ENCODE measurements around the gene GAREM1.

Gene GAREM1

DNA sequence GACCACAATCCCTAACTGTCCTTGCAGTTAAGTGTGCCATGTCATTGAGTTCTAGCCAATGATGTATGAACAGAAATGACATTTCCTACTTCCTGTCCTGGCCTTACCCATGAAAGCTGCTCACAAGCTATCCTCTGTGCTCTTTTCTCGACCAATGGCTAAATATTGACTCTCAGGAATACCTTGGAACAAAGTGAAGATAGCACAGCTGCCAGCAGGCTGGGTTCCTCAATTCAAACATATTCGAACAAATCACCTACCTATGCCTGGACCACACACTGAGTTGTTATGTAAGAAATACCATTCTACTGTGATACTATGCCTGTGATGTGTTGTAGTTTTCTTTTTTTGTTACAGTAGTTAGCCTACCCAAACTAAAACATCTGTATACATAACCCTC, 65.1 kb downstream of the GAREM1 start:
- no peak overlapping the region for H2AFZ ChIP-seq (ENCODE audit: low read length)
- H3F3A ChIP-seq (ENCODE audit: insufficient read depth, low read length) = no peaks in the 10 kb centered on the region
- no peak overlapping the region for H3K4me3 ChIP-seq (ENCODE audit: low read depth, low read length, poor library complexity, severe bottlenecking)
- H3K4me1 ChIP-seq (ENCODE audit: insufficient read depth, low read length, severe bottlenecking) = no peaks in the 10 kb centered on the region
- no peaks in the 10 kb centered on the region for H3K36me3 ChIP-seq (ENCODE audit: insufficient read depth, low read length)
- no peaks in the 10 kb centered on the region for H3K27me3 ChIP-seq (ENCODE audit: insufficient read depth, low read length)
- no peaks in the 10 kb centered on the region for H3K9me2 ChIP-seq (ENCODE audit: low read depth, low read length)
- TF ChIP-seq EZH2 (IDR thresholded peaks at IDR 0.05; ENCODE audit: borderline replicate concordance, low read length) = no peak
- TF ChIP-seq, protein P1, sequence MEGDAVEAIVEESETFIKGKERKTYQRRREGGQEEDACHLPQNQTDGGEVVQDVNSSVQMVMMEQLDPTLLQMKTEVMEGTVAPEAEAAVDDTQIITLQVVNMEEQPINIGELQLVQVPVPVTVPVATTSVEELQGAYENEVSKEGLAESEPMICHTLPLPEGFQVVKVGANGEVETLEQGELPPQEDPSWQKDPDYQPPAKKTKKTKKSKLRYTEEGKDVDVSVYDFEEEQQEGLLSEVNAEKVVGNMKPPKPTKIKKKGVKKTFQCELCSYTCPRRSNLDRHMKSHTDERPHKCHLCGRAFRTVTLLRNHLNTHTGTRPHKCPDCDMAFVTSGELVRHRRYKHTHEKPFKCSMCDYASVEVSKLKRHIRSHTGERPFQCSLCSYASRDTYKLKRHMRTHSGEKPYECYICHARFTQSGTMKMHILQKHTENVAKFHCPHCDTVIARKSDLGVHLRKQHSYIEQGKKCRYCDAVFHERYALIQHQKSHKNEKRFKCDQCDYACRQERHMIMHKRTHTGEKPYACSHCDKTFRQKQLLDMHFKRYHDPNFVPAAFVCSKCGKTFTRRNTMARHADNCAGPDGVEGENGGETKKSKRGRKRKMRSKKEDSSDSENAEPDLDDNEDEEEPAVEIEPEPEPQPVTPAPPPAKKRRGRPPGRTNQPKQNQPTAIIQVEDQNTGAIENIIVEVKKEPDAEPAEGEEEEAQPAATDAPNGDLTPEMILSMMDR (IDR thresholded peaks at IDR 0.05; ENCODE audit: low read length) = no peak
- no peak overlapping the region for H3K4me2 ChIP-seq (ENCODE audit: low read length)
- H4K20me1 ChIP-seq (ENCODE audit: insufficient read depth, low read length) = no peaks in the 10 kb centered on the region
- no peaks in the 10 kb centered on the region for H3K79me2 ChIP-seq (ENCODE audit: insufficient read depth, low read length)
- no peak overlapping the region for H3K9ac ChIP-seq (ENCODE audit: low read length)
- no peak overlapping the region for H3K27ac ChIP-seq (ENCODE audit: low read depth, low read length, poor library complexity, severe bottlenecking)
- no peaks in the 10 kb centered on the region for H3K9me3 ChIP-seq (ENCODE audit: low read length)

DNA sequence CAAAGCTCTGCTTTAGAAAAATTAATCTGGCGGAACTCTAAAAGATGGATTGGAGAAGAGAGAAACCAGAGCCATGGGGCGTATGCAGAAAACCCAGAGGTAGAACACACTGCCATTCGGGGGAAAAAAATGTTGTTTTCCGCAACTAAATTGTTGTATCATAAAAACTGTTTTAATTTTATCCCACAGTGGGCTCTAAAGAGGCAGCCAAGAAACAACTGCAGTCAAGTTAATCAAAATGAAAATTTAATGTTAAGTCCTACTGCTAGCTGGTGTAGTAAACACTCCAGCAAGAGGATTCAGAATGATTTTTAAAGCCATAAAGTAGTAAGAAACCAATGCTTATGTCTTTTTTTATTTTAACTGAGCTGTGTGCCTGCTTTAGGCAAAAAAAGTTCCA, 69.1 kb downstream of the GAREM1 start:
- Histone ChIP-seq H3K9me2 (ENCODE audit: low read depth, low read length) (no peaks in the 10 kb centered on the region), H3K9ac (ENCODE audit: low read length) (no peak overlapping the region), H3K4me2 (ENCODE audit: low read length) (no peak overlapping the region), H3K9me3 (ENCODE audit: low read length) (no peaks in the 10 kb centered on the region), H3K36me3 (ENCODE audit: insufficient read depth, low read length) (no peaks in the 10 kb centered on the region), H3K4me3 (ENCODE audit: low read depth, low read length, poor library complexity, severe bottlenecking) (no peak overlapping the region), H3F3A (ENCODE audit: insufficient read depth, low read length) (no peaks in the 10 kb centered on the region), H3K27me3 (ENCODE audit: insufficient read depth, low read length) (no peaks in the 10 kb centered on the region), H3K27ac (ENCODE audit: low read depth, low read length, poor library complexity, severe bottlenecking) (no peak overlapping the region), H3K79me2 (ENCODE audit: insufficient read depth, low read length) (no peaks in the 10 kb centered on the region), H2AFZ (ENCODE audit: low read length) (no peak overlapping the region), H3K4me1 (ENCODE audit: insufficient read depth, low read length, severe bottlenecking) (no peaks in the 10 kb centered on the region), H4K20me1 (ENCODE audit: insufficient read depth, low read length) (no peaks in the 10 kb centered on the region)
- TF ChIP-seq EZH2 (IDR thresholded peaks at IDR 0.05; ENCODE audit: borderline replicate concordance, low read length) = no peak
- TF ChIP-seq, protein P1 (IDR thresholded peaks at IDR 0.05; ENCODE audit: low read length) = no peak

DNA sequence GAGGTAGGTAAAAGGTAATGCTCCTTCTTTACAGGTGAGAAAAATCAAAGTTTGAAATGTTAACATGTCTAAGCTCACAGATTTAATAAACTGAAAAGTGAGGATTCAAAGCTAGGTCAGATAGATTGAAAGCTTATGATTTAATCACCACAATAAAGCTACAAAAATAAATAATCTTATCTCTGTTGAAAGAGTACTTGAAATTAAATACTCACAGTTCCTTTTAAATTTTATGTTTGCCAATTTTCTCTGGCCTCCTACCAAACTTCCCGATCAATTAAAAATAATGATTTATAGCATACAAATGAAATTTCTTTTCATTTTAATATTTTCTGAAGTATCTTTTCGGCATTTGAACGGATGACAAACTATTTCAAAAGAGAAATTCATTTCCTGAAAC, 77.3 kb downstream of the GAREM1 start:
- Histone ChIP-seq H3K36me3 (ENCODE audit: insufficient read depth, low read length) (no peaks in the 10 kb centered on the region), H3K27me3 (ENCODE audit: insufficient read depth, low read length) (no peaks in the 10 kb centered on the region), H3K9me2 (ENCODE audit: low read depth, low read length) (no peaks in the 10 kb centered on the region), H4K20me1 (ENCODE audit: insufficient read depth, low read length) (0 out of 2 replicates have a peak, but pooled peaks cover 2% of the 10 kb centered on the region), H3K9me3 (ENCODE audit: low read length) (no peaks in the 10 kb centered on the region), H3F3A (ENCODE audit: insufficient read depth, low read length) (no peaks in the 10 kb centered on the region), H3K4me3 (ENCODE audit: low read depth, low read length, poor library complexity, severe bottlenecking) (no peak overlapping the region), H3K4me2 (ENCODE audit: low read length) (no peak overlapping the region), H2AFZ (ENCODE audit: low read length) (no peak overlapping the region), H3K9ac (ENCODE audit: low read length) (no peak overlapping the region), H3K79me2 (ENCODE audit: insufficient read depth, low read length) (no peaks in the 10 kb centered on the region), H3K4me1 (ENCODE audit: insufficient read depth, low read length, severe bottlenecking) (no peaks in the 10 kb centered on the region), H3K27ac (ENCODE audit: low read depth, low read length, poor library complexity, severe bottlenecking) (no peak overlapping the region)
- TF ChIP-seq, protein P1 (IDR thresholded peaks at IDR 0.05; ENCODE audit: low read length) = no peak
- TF ChIP-seq EZH2 (IDR thresholded peaks at IDR 0.05; ENCODE audit: borderline replicate concordance, low read length) = no peak
